Measurements from ENCODE around the gene RSPH1. TPM values are rescaled to one million over a fixed set of nuclear protein-coding genes. Genes with fewer than 3 reads are reported as not detected.

The RSPH1 gene
- total and polyA plus RNA-seq, 2 of the 8 experiments (the other 6 are each of a cell fraction or from before 2014, with no cell fraction given) = 0.24 TPM; not detected in 1

GRCh38 chr21:42533963-42534355 is 37.9 kb upstream of the RSPH1 start (continued):
- no peak for TF ChIP-seq USF2 (IDR thresholded peaks at IDR 0.05; ENCODE audit: low read length)

All from H1 (cell line).